CD4-positive, CD25-positive, alpha-beta regulatory T cell (primary cell): Measurements from ENCODE around the gene UAP1. TPM values are rescaled to one million over a fixed set of nuclear protein-coding genes. Genes with fewer than 3 reads are reported as not detected.
"Not testable (repeated sequence)": the region's sequence is repeated elsewhere in the genome, so short reads cannot be mapped to it uniquely, and the experiment has no call there.

ENCODE experiments used
- ATAC-seq, 2 donors: fragments of 150-1000 bp; cut with Tn5 transposase; one replicate each; pipeline ENCODE4 v1.10.0; 2021; ENCODE audit warnings: low read depth in 2 of 2, moderate number of reproducible peaks in 2 of 2, moderate library complexity in 1 of 2
- DNase-seq, 3 donors: peaks; one replicate each; pipeline versions ENCODE4 v3.0.0 to v3.0.0-alpha.2; 2012 to 2022; ENCODE audit warnings: mixed read lengths in 1 of 3
- H3K27ac ChIP-seq: one replicate; pipeline ENCODE4 v1.7.0; 2013; ENCODE audit warnings: mild to moderate bottlenecking, low read length; ENCODE audit not compliant: insufficient read depth, poor library complexity, severe bottlenecking
- H3K27me3 ChIP-seq: one replicate; pipeline ENCODE4 v1.7.0; 2013; ENCODE audit warnings: low read length; ENCODE audit not compliant: control insufficient read depth, insufficient read depth
- H3K36me3 ChIP-seq: one replicate; pipeline ENCODE4 v1.7.0; 2013; ENCODE audit warnings: mild to moderate bottlenecking, low read length, moderate library complexity; ENCODE audit not compliant: control insufficient read depth, insufficient read depth
- H3K4me1 ChIP-seq: 2 replicates; pipeline ENCODE4 v1.7.0; 2013; ENCODE audit warnings: mild to moderate bottlenecking, low read length; ENCODE audit not compliant: insufficient read depth, control insufficient read depth, poor library complexity, severe bottlenecking
- H3K4me3 ChIP-seq: one replicate; pipeline ENCODE4 v1.7.0; 2013; ENCODE audit warnings: low read depth, mild to moderate bottlenecking, low read length, moderate library complexity
- H3K9me3 ChIP-seq, 2 experiments: 1 replicate in 1 of 2; 2 replicates in 1 of 2; pipeline ENCODE4 v1.7.0; 2013; ENCODE audit warnings: low read length in 2 of 2, mild to moderate bottlenecking in 1 of 2, moderate library complexity in 1 of 2; ENCODE audit not compliant: control insufficient read depth in 2 of 2
- H3K27ac Mint-ChIP-seq, 3 donors: one replicate each; pipeline ENCODE4 v1.8.0; 2020 to 2022; ENCODE audit warnings: mild to moderate bottlenecking in 3 of 3, mixed read lengths in 3 of 3, moderate library complexity in 2 of 3
- H3K27me3 Mint-ChIP-seq: one replicate; pipeline ENCODE4 v1.8.0; 2022; ENCODE audit warnings: mild to moderate bottlenecking, mixed read lengths
- H3K36me3 Mint-ChIP-seq: one replicate; pipeline ENCODE4 v1.8.0; 2020; ENCODE audit warnings: mixed read lengths
- H3K4me1 Mint-ChIP-seq, 4 donors: one replicate each; pipeline ENCODE4 v1.8.0; 2020 to 2022; ENCODE audit warnings: mixed read lengths in 4 of 4, mild to moderate bottlenecking in 1 of 4
- H3K4me3 Mint-ChIP-seq, 4 donors: one replicate each; pipeline ENCODE4 v1.8.0; 2020 to 2022; ENCODE audit warnings: mild to moderate bottlenecking in 4 of 4, mixed read lengths in 4 of 4, moderate library complexity in 3 of 4
- H3K9me3 Mint-ChIP-seq, 7 donors: one replicate each; pipeline ENCODE4 v1.8.0; 2020 to 2022; ENCODE audit warnings: mixed read lengths in 7 of 7, mild to moderate bottlenecking in 3 of 7, moderate library complexity in 2 of 7
- polyA plus RNA-seq, 4 donors: library from polyadenylated mRNA; unstranded; fragments of 300-500 nt; fragmentation: Illumina TruSeq; gene quantifications; one replicate each; pipeline ENCODE4 v1.2.3, GENCODE V29; 2021
- total RNA-seq: library from RNA; stranded (reverse); gene quantifications from one replicate; pipeline ENCODE4 v1.2.3, GENCODE V29; 2022

UAP1 gene
- total and polyA plus RNA-seq, 5 donors from 2014 or later: 17.1 to 25.7 (median 21.5) TPM

DNA sequence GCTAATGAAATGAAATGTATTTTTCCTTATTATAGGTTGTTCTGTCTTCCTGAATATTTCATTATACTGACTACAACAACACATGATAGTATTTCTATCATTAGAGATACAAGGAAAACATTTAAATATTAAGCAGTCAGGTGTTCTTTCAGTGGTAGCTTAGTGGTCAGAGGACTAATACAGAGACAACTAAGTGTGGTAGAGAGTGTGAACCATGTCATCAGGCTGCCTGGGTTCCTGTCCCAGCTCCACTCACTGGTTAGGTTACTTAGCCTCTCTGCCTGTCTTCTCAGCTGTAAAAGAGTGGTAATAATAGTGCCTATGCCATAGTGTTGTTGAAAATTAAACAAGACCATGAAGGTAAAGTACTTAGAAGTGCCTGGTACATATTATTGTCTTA lies 3.9 kb downstream of the UAP1 start:
- H3K27ac Mint-ChIP-seq: no peak overlapping the region
- no peak for ATAC-seq
- peak overlapping the region in 1 of 4 donors; percentile 4 for H3K4me3 Mint-ChIP-seq

DNA sequence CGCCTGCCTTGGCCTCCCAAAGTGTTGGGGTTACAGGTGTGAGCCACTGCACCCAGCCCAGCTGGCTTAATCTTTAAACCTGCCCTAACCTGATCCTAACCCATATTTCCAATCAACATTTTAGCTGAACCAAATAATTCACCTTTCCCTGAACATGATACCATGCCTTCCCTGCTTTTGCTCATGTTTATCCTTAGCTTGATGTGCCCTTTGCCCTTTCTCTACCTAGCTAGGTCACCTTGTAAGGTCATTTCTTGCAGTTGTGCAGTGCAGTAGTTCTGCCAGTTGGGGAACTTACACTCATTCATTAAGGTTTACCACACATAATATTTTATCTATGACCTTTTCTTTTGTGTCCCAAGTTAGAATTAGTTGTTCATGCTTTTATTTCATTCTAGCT lies 5.3 kb downstream of the UAP1 start:
- no peaks in the 10 kb centered on the region for H3K27me3 Mint-ChIP-seq
- Histone ChIP-seq H3K27me3 (no peaks in the 10 kb centered on the region), H3K36me3 (peaks cover 5% of the 10 kb centered on the region), H3K4me1 (peaks cover 8% of the 10 kb centered on the region), H3K9me3 (no peaks in the 10 kb centered on the region), H3K27ac (no peak overlapping the region), H3K4me3 (no peak overlapping the region)
- H3K9me3 Mint-ChIP-seq: no peaks in the 10 kb centered on the region
- H3K27ac Mint-ChIP-seq: no peak overlapping the region
- H3K4me1 Mint-ChIP-seq: peaks cover 17 to 42% (median 30%) of the 10 kb centered on the region in 4 donors
- H3K4me3 Mint-ChIP-seq: no peak overlapping the region
- H3K36me3 Mint-ChIP-seq: peaks cover 20% of the 10 kb centered on the region
- DNase-seq (no peak), ATAC-seq (no peak)

More for the DNA sequence above, 3.9 kb downstream of the UAP1 start:
- no peaks in the 10 kb centered on the region for H3K9me3 Mint-ChIP-seq
- H3K4me1 Mint-ChIP-seq: peaks cover 18 to 47% (median 32%) of the 10 kb centered on the region in 4 donors
- H3K36me3 Mint-ChIP-seq: peaks cover 20% of the 10 kb centered on the region
- peaks cover 10% of the 10 kb centered on the region for H3K4me1 ChIP-seq
- H3K27ac ChIP-seq: no peak overlapping the region
- no peaks in the 10 kb centered on the region for H3K9me3 ChIP-seq
- DNase-seq: no peak
- no peaks in the 10 kb centered on the region for H3K27me3 ChIP-seq
- peaks cover 4% of the 10 kb centered on the region for H3K27me3 Mint-ChIP-seq
- H3K4me3 ChIP-seq: no peak overlapping the region
- H3K36me3 ChIP-seq: peaks cover 5% of the 10 kb centered on the region

DNA sequence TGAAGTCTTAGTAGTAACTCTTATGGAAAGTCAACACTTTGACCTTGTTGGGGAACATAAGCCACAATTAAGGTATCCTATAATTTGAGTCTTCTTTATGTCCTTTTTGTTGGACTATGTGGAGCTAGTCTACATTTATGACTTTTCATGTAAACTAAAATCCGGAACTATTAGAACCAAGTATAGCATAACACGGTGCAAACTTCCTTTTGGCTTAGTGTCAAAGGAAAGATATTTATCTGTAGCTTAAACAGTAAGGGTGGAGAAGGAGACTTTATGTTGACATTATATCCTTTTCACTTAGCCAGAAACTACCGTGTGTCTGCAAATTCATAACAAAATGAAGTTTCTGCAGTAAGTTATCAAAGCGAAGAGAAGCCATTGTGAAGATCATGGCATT lies 7.3 kb downstream of the UAP1 start:
- Mint-ChIP-seq H3K36me3 (peaks cover 20% of the 10 kb centered on the region), H3K9me3 (no peaks in the 10 kb centered on the region), H3K4me3 (no peak overlapping the region), H3K27ac (no peak overlapping the region), H3K27me3 (no peaks in the 10 kb centered on the region), H3K4me1 (peaks cover 14 to 37% (median 28%) of the 10 kb centered on the region in 4 donors)
- Histone ChIP-seq H3K4me1 (no peaks in the 10 kb centered on the region), H3K27me3 (no peaks in the 10 kb centered on the region), H3K27ac (no peak overlapping the region), H3K4me3 (no peak overlapping the region), H3K36me3 (peaks cover 5% of the 10 kb centered on the region), H3K9me3 (no peaks in the 10 kb centered on the region)
- ATAC-seq (no peak), DNase-seq (no peak)

- ATAC-seq: no peak
- Mint-ChIP-seq H3K4me1 (peaks cover 6 to 27% (median 17%) of the 10 kb centered on the region in 4 donors), H3K4me3 (no peak overlapping the region), H3K9me3 (no peaks in the 10 kb centered on the region), H3K27me3 (no peaks in the 10 kb centered on the region), H3K27ac (no peak overlapping the region), H3K36me3 (peaks cover 20% of the 10 kb centered on the region)
- Histone ChIP-seq H3K27ac (no peak overlapping the region), H3K27me3 (no peaks in the 10 kb centered on the region), H3K36me3 (peaks cover 5% of the 10 kb centered on the region), H3K9me3 (no peaks in the 10 kb centered on the region), H3K4me1 (no peaks in the 10 kb centered on the region), H3K4me3 (no peak overlapping the region)
- DNase-seq: no peak
Measured at GRCh38 chr1:162570718-162571117, 9.2 kb downstream of the UAP1 start.

GRCh38 chr1:162571121-162571520 lies 9.6 kb downstream of the UAP1 start:
- Mint-ChIP-seq H3K36me3 (peaks cover 20% of the 10 kb centered on the region), H3K4me1 (peaks cover 6 to 27% (median 15%) of the 10 kb centered on the region in 4 donors)
- not testable (repeated sequence) for H3K27ac ChIP-seq, H3K4me3 Mint-ChIP-seq, H3K27ac Mint-ChIP-seq, H3K4me3 ChIP-seq, ATAC-seq, H3K27me3 Mint-ChIP-seq, H3K36me3 ChIP-seq, H3K9me3 ChIP-seq, H3K9me3 Mint-ChIP-seq, H3K27me3 ChIP-seq, H3K4me1 ChIP-seq, DNase-seq

- Mint-ChIP-seq H3K36me3 (peaks cover 23% of the 10 kb centered on the region), H3K27ac (no peak overlapping the region)
Measured at GRCh38 chr1:162571696-162572095, 10.2 kb downstream of the UAP1 start.

DNA sequence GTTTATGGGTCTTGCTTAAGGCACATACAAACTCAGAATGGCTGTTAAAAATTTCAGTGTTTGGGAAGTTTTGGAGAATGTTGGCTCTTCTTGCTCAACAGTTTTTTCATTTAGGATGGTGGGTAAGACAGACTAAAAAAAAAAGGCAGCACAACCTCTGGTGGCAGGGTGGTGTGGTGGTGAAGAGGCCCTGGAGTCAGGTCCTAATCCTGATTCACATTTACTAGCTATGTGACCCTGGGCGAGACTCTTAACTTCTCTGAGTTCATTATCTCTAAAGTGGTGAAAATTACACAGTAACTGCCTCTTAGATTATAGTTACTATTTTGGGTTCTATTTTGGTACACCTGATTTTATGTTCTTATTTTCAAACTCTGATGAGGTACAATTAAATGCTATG lies 11.6 kb downstream of the UAP1 start:
- no peaks in the 10 kb centered on the region for H3K9me3 ChIP-seq
- no peak overlapping the region for H3K27ac ChIP-seq
- Mint-ChIP-seq H3K27me3 (no peaks in the 10 kb centered on the region), H3K27ac (no peak overlapping the region), H3K36me3 (peaks cover 20% of the 10 kb centered on the region), H3K4me1 (peaks cover 6 to 22% (median 15%) of the 10 kb centered on the region in 4 donors), H3K4me3 (no peak overlapping the region), H3K9me3 (no peaks in the 10 kb centered on the region)
- H3K36me3 ChIP-seq: peaks cover 2% of the 10 kb centered on the region
- DNase-seq (no peak), ATAC-seq (no peak)
- no peaks in the 10 kb centered on the region for H3K4me1 ChIP-seq
- no peaks in the 10 kb centered on the region for H3K27me3 ChIP-seq
- no peak overlapping the region for H3K4me3 ChIP-seq

More at GRCh38 chr1:162571696-162572095, 10.2 kb downstream of the UAP1 start:
- no peaks in the 10 kb centered on the region for H3K9me3 ChIP-seq
- no peak overlapping the region for H3K27ac ChIP-seq
- H3K36me3 ChIP-seq: peaks cover 5% of the 10 kb centered on the region
- no peak for ATAC-seq
- no peak overlapping the region for H3K4me3 Mint-ChIP-seq
- H3K4me3 ChIP-seq: no peak overlapping the region
- no peaks in the 10 kb centered on the region for H3K27me3 Mint-ChIP-seq
- H3K4me1 ChIP-seq: no peaks in the 10 kb centered on the region
- no peak for DNase-seq
- H3K4me1 Mint-ChIP-seq: peaks cover 6 to 27% (median 15%) of the 10 kb centered on the region in 4 donors
- no peaks in the 10 kb centered on the region for H3K9me3 Mint-ChIP-seq
- no peaks in the 10 kb centered on the region for H3K27me3 ChIP-seq

GRCh38 chr1:162578071-162578700 lies 16.7 kb downstream of the UAP1 start:
- Mint-ChIP-seq H3K9me3 (no peaks in the 10 kb centered on the region), H3K27ac (peak overlapping the region in 1 of 3 donors; percentile 46), H3K36me3 (peaks cover 23% of the 10 kb centered on the region), H3K4me3 (no peak overlapping the region), H3K4me1 (peaks cover 0 to 3% (median 0%) of the 10 kb centered on the region in 4 donors), H3K27me3 (no peaks in the 10 kb centered on the region)
- Histone ChIP-seq H3K4me3 (no peak overlapping the region), H3K27me3 (no peaks in the 10 kb centered on the region), H3K4me1 (no peaks in the 10 kb centered on the region), H3K36me3 (peaks cover 7% of the 10 kb centered on the region), H3K9me3 (no peaks in the 10 kb centered on the region), H3K27ac (no peak overlapping the region)
- no peak for DNase-seq
- no peak for ATAC-seq
